ENCODE data around the gene SMG7.

Gene SMG7

DNA sequence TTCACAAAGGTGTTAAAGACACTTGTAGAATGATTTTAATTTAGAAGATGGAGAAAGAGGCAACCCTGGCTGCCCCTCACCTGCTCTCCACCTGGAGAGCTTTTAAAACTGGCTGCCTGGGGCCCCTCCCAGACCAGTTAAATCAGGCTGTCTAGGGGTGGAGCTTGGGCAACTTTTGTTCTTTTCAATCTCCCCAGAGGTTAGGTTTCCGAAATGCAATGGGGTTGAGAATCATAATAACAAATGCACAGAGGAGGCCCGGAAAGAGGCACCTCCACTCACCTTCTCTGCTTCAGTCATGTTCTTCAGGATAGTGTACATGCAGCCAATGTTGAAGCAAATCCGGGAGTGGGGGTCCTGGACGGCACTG is 117.6 kb downstream of the SMG7 start:
- no peak for DNase-seq (ENCODE audit: low read depth in 2 of 2, low spot score in 1 of 2)

DNA sequence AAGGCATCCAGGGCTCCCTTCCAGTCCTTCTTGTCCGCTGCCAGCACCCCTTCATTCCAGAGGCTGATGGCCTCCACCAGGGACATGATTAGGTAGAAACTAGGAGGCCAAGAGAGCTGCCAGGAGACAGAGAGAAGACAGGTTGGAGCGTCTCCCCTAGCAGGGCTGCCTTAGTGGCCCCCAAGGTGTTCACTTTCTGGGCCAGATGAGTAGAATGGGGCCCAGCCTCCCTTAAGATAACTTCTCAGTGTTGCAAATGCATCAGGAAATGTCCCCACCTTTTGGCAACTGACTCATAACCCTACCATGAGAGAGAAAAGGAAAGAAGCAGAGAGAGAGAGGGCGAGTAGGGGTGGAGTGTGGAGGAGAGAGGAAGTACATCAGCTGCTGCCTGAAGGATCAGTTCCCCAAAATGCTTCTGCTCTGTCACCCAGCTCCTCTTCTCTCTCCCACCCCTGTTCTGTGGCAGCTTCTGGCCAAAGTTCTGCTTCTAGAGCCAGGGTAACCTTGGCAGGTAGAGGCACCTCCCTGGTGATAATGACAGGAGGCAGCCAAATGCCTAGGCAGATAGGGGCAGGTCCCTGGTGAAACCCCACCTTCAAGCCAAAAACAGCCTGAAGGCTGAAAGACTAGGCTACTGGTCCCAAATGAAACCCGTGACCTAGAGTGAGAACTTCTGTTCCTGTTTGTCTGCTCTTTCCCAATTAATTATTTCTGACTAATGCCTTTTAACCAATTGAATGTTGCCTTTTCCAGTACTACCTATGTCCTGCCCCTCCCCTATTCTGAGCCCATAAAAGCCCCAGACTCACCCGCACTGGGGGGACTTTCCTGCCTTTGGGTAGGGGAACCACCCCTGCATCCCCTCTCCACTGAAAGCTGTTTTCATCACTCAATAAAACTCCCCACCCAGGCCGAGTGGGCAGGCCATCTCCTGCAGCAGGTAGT is 118.2 kb downstream of the SMG7 start, which contains the start of gene NCF2:
NCF2 (minus strand) TSS at position 216 of the 948 bp plus-strand sequence; CDS start at position 86, 130 bp downstream.
- DNase-seq (ENCODE audit: low read depth in 2 of 2, low spot score in 1 of 2), result no peak

DNA sequence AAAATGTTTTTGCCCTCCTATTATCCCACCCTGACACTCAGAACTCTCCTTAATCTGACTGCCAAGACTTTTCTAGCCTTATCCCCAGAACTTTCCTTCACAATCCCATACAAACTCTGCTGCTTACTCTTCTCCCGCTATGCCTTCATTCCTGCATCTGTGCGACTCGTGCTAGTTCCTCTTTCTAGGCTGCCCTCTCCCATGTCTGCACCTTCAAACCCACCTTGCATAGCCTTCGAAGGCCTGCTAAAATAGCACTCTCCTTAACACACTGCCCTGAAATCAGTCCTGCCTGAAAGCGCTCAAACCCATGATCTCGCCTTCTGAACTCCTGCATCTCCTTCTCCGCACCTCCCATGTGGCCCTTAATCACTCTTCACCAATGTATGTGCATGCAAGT is 120.4 kb downstream of the SMG7 start:
- no peak for DNase-seq (ENCODE audit: low read depth in 2 of 2, low spot score in 1 of 2)

DNA sequence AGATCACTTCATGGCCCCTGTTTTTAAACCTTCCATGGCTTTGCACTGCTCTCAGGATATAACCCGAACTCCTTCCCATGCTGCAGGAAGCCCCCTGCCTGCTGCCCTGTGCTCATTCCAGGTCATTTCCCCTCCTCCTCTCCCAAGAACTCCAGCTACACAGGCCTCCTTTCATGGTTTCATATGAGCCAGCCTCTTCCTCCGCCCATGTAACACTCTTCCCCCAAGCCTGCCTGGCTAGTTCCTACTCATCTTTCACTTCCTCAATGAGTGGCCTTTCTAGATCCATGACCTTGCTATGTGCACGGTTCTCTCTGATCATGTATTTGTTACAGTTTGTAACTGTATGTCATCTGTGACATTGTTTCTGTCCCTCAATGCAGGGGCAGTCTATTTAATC is 121.1 kb downstream of the SMG7 start:
- DNase-seq (ENCODE audit: low read depth in 2 of 2, low spot score in 1 of 2), result no peak

DNA sequence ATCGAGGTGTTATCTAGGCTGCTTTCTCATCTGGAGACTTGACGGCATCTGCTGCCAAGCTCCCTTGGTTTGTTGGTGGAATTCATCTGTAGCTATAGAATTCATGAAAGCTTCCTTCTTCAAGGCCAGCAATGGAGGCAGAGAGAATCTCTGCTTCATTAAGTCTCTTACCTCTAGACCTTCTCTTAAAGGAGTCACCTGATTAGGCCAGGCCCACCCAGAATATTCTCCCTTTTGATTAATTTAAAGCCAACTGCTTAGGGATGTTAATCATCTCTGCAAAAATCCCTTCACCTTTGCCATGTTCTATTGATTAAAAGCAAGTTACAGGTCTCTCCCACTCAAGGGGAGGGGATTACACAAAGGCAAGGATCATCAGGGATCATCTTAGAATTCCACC is 123.2 kb downstream of the SMG7 start:
- DNase-seq (ENCODE audit: low read depth in 2 of 2, low spot score in 1 of 2), result no peak

DNA sequence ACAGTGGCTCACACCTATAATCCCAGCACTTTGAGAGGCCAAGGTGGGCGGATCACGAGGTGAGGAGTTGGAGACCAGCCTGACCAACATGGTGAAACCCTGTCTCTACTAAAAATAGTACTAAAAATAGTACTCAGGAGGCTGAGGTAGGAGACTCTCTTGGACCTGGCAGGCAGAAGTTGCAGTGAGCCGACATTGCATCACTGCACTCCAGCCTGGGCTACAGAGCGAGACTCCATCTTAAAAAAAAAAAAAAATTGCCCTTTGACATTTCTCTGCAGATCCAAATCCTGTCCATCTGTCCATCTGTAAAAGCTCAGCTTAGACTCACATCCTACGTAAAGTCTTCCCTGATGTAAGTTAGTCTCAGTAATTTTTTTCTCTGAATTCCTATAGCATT is 124.2 kb downstream of the SMG7 start:
- no peak for DNase-seq (ENCODE audit: low read depth in 2 of 2, low spot score in 1 of 2)

DNA sequence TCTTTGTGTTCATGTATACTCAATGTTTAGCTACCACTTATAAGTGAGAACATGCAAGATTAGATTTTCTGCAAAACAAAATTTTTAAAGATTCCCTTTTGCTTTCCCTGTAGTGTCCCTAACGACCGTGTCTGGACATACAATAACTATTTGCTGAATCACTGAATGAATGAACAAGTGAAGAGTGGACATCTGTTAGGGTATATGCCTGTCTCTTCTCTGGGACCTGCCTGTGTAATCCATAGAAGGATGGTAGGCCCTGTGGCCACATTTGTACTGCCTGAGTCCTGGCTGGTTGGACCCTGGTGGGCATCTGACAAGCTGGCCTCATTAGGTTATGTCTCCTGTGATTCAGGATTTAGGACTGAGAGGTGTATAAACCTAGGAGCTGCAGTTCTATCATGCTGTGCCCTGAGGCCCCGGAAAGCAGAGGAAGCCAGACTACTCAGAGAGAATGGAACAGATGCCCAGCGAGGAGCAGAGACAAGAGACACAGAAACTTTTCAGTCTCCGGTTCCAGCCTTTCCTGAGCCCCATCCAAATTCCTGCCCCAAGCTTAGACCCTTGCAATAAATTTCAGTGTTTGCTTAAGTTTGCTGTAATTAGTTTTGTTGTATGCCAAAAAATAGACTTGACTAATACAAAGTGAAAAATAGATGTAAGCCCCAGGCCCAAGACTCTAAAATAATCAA is 125.5 kb downstream of the SMG7 start:
- no peak for DNase-seq (ENCODE audit: low read depth in 2 of 2, low spot score in 1 of 2)

DNA sequence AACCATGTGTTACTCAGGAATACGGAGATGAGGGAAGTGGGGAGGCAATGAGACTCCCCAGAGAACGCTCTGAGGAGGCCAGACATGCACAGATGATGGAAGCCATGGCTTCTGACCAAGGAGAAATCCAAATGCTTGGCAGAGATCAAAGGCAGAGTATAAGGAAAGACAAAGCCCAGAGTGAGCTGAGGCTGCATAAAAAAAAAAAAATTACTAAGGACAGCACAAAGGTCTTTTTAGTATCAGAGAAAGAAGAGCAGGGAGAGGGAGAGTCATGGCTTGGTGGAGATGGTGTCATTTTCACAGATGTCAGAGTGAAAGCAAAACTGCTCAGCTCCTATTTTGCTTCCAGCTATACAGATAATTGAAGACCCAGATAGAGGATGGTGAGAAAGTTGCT is 126.1 kb downstream of the SMG7 start:
- no peak for DNase-seq (ENCODE audit: low read depth in 2 of 2, low spot score in 1 of 2)

DNA sequence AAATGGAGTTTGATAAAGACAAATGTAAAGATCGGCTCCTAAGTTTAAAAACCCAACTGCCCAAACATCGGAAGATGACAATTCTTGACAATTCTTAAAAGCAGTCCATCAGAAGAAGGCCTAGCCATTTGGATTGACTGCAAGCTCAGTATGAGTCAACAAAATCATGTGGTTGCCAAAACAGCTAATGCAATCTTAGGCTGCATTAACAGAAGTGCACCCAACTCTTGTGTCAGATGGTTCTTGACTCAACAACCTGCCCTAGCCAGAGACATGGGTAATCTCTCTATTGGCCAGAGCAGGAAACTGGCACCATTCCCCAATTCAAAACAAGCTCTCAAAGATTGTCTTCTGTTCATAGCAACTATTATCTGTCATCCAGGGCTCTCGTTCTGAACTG is 127.8 kb downstream of the SMG7 start:
- no peak for DNase-seq (ENCODE audit: low read depth in 2 of 2, low spot score in 1 of 2)

DNA sequence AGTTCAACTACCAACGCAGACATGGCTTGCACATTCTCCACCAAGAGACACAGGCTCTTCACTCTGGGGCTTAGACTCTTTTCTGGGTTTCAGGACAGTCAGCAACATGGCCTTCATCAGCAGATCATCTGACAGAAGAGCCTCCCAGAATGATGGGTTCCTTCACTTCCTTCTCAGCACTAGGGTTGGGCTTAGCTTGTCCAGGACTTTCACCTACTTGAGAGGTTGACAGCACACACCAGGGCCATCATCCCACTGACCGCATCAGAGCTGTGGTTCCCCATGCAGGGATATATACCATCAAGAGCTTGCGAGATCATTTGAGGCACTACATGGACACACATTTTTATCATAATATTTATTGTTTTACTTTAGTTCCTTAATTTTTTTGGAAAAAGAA is 128.3 kb downstream of the SMG7 start:
- no peak for DNase-seq (ENCODE audit: low read depth in 2 of 2, low spot score in 1 of 2)

DNA sequence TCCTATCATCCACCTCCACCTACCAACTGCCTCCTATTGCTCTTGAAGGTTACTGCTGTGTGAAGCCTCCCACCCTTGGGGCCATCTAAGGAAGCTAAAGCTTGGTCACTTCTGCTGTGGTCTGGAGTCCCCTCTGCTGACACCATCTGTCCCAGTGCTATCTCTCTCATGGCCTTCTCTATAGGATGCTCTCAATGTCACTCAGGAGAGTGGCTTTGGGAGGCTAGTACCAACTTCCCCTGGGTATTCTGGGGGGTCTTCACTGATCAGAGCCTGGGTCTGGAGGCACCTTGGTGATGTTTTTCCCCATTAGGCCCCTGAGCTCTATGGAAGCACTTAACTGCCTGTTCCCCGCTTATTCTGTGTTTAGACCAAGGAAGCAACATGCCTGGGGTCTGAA is 130.2 kb downstream of the SMG7 start:
- DNase-seq (ENCODE audit: low read depth in 2 of 2, low spot score in 1 of 2), result no peak
